GF-D8 (cell line): Measurements from ENCODE around the gene KCNS3.

ENCODE experiments used
- DNase-seq: peaks from one replicate; lab custom pipeline; 2025; lab: John Stamatoyannopoulos, UW

The KCNS3 gene, protein sequence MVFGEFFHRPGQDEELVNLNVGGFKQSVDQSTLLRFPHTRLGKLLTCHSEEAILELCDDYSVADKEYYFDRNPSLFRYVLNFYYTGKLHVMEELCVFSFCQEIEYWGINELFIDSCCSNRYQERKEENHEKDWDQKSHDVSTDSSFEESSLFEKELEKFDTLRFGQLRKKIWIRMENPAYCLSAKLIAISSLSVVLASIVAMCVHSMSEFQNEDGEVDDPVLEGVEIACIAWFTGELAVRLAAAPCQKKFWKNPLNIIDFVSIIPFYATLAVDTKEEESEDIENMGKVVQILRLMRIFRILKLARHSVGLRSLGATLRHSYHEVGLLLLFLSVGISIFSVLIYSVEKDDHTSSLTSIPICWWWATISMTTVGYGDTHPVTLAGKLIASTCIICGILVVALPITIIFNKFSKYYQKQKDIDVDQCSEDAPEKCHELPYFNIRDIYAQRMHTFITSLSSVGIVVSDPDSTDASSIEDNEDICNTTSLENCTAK

DNA sequence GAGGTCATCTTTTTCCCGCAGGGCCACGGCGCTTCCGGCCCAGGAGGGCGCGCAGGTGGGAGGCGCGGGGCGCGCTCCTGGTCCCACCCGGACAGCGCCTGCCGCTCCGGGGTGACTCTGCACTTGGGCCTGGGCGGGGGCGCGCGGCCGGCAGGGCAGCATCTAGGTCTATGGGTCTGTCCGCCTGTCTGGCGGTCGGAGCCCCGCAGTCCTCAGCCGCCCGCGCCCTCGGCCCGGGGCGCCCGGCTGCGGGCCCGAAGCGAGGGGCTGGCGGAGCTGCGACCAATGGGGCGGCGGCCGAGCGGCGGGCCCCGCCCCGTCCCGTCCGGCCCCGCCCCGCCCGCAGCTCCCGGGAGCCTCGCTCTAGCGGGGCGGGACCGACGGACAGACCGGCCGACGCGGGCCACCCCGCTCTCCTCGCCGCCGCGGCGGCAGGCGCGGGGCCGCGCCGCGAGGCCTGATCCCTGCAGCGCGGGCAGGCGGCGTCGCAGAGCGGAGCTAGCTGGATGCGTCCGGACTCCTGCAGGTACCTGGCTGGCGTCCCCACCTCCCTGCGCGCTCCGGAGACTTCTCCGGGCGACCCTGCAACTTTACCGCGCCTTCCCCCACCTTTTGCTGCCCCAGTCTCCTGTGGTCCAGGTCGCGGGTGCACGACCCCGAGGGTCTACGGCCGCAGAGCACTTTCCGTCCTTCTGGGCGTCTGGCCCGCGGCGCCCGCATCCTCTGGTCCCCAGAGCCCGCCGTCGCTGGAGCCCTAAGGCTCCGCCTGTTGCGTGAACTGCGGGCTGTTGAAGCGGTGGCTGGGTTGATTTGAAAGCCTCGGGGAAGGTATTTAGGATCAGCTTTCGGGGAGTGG is at the start of gene KCNS3:
TSS of gene KCNS3 (plus strand) at position 387 of the 856 bp plus-strand sequence. CDS start 52,342 bp downstream, outside the sequence.
- DNase-seq, result no peak

DNA sequence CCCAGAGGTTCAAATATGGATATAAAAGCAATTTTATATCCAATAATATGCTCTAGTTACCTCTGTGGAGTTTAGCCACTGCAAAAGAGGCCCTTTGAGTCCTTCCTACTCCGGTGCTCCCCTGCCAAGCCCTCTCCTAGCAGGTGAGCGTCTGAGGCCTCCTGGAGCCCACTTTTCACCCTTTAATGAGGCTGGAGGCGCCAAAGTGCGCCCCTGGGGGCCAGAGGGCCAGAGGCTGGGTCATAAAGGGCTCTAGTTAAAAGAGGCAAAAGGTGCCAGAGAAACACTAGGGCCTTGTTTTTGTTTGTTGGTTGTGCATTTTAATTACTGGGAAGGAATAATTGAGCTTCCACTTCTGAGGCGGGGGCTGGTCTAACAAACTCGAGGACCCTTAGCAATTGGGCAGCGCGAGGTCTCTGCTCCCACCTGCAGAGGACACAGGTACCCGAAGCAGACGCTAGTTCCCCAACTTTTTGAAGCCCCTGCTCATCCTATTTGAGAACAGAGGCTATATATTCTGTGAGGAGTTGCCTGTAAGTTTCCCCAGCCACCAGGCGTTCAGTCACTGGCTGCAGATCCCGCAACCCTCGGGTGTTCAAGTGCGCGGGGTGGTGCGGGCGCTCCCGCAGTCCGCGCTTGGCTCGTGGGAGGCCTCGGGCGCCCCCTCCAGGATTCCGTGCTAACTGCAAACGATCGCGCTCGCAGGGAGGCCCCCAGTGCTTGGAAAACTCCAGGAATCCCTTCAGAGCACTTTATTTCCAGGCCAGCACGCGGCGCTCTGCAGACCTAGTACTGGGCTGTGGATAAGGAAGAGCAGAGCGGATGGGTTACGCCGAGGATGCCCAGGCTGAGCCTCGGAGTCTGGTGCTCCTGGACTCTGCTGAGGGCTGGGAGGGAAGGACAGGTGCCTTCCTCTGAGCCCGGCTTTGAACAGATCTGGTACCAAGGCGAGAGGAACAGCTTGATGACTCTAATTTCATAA is 48.1 kb upstream of the KCNS3 start:
- DNase-seq, result no peak

DNA sequence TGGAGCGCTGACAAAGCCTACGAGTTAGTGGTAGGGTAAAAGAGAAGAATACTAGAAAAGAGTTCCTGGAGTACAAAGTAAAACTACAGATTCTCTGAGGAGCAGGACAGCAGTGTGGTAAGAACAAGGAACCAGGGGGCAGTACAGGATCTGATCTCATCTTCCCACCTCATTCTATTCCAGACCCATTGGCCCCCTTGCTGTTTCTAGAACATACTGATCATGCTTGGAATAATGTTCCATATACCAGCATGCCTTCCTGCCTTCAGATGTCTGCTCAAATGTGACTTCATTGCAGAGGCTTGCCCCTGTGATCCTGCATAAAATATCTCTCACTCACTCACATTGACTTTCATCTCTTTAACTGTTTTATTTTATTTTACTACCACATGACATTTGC is 43.0 kb upstream of the KCNS3 start:
- DNase-seq, result no peak

DNA sequence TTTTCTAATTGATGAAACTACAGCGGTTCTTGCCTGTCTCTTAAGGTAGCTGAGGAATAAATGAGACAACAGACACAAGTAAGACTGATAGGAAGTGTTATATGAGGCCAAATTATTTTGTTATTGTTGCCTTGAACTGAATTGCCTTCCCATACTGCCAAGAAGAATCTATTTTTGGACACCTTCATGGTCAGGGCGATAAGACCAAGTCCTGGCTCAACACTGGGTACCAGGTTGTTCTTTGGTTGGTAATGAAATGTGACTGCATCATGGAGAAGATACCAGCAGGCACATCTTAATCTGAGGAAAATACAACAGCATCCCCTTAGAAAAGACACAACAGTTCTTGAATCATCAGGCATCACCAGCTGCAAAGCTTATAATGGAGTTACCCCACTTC is 38.5 kb upstream of the KCNS3 start:
- DNase-seq, result no peak

DNA sequence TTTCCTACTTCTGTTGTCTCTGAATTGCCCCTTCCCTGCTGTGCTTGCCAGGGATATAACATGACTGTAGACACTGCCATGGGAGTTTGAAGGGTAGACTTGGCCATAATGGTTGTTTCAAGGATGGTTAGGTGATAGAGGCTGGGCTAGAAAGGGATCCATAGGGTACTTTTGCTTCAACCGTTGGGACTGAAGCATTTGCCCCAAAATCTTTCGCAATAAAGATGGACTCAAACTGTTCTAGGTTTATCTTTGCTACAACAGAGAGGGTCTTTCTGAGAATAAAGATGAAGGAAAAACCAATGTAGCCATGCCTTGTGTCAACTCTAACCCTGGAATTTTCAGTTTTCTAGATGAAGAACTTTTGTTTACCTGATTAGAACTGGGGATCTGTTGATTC is 35.0 kb upstream of the KCNS3 start:
- no peak for DNase-seq

DNA sequence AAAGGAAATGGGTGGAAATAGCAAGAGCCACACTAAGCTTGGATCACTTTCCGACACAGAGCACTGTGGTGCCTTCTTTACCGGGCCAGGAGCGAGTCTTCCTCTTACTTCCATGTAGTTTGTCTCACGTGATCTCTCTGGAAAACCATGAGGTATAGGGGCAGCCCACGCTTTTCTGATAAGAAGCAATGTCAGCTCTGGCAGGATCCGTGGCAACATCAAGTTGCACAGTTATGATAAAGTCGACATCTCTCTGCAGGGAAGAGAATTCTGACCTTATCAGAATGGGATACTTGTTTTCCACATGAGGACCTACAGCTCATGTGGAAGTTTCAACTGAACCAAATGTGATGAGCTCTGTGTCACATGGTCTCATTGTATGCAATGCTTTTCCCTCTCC is 32.7 kb upstream of the KCNS3 start:
- DNase-seq, result no peak

DNA sequence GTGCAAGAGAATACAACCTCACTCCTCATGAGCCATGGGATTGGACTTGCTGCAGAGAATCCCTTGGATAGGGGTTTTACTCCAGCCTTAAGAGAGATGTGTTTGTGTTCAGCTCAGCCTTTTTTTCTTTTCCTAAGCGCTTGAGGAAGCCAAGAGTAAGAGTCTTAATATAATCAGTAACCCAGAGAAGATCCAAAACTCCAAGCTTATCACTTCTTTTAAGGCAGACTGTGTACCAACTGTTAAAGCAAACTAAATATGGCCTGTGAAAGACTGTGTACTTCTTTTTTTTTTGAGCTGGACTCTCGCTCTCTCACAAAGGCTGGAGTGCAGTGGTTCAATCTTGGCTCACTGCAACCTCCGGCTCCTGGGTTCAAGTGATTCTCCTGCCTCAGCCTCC is 31.8 kb upstream of the KCNS3 start:
- no peak for DNase-seq

DNA sequence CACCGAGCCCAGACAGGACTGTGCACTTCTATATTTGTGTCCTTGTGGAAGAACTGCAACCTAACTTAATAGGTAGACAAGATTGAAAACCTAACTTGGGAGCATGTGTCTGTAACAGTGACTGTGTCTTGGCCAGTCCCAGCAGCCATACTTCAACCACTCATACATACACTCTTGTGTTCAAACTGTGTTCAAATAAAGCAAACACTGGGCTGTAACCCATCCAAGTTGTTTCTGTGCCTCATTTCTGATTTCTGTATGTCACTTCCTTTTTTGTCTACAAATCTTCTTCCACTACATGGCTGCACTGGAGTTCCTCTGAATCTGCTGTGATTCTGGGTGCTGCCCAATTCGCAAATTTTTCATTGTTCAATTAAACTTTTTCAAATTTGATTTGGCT is 31.2 kb upstream of the KCNS3 start:
- no peak for DNase-seq

DNA sequence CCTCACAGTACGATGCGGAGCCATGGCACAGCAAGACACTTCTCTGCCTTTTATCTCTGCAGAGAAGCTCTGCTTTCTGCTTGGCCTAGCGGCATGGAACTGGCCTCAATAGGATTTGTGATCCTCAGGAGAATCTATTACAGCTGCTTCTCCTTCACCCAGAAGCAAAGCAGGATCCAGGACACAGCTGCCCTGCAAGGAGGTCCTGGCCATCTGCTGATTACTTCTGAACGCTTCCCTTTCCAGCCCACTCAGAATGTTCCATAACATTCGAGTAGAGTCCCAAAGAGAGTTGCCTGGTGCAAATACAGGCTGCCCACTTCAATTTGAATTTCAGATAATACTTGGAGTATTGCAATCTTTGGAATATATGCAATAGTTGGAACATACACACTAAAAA is 29.2 kb upstream of the KCNS3 start:
- no peak for DNase-seq

DNA sequence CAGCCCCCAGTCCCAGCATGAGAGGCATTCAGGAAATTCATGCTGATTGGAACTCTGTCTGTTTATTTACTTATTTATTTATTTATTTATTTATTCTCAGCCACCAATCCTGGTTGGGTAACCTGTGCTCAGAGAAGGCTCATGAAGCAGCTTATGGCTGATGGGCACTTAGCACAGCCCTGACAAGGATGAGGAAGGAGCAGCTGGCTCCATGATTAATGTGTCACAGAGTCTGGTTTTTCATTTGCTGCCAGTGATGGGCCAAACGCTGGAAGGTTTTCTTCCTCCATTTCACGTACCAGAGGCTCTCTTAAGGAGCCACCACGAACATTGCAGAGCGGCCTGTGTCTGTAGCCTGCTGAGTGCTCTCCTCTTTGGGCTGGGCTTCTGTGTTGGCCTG is 28.3 kb upstream of the KCNS3 start:
- no peak for DNase-seq

DNA sequence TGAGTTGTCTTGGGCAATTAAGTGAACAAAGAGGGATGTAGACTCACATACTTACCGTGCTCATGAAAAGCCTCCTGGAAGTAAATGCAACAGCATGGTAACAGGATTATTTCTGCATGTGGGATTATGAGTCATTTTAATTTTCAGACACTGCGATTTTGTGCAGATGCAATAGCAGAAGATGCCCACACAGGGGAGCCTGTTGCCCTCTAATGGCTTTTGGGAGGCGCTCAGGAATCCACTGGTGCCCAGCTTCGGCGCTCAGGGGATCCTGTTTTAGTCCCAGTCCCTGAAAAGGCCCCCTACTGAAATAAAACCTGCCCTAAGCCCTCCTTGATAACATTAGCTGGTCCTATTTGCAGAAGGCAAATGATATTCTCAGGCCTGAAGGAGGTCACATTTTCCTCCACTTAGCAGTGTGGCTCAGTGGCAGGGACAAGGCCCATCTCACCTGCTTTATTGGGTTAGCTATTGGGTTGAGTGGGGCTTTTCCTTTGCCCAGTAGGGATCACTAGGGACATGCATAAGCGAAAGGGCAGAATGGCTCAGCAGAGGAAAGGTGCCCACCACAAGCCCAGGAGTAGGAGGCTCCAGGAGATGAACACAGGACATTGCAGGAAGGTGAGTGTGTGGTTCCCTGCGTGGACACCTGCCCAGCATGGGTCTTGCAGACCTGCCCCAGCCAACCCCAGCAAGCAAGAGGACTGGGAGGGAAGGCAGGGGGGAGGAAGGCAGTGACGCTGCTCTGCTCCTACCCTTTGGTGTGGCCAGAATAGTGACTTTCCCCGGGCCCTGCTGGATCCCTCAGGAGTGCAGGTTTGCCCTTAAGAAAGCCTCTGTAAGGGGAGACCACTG is 26.5 kb upstream of the KCNS3 start:
- DNase-seq, result no peak

DNA sequence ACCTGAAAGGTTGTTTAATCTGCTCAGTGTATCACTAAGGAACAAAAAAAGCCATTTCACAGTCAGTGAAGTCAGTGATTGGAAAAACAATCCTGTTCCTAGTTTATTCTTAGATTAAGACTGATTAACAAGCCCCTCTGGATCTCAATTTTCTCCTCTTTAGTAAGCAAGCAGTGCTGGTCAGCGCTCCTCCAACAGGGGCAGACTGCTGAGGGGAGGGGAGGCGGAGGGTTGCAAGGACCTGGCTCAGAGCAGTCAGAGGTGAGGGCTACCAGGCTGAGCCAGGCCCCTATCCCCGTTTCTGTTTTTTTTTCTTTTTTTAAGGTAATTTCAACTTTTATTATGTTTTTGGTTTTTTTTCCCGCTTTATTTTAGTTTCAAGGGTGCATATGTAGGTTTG is 24.7 kb upstream of the KCNS3 start:
- no peak for DNase-seq

DNA sequence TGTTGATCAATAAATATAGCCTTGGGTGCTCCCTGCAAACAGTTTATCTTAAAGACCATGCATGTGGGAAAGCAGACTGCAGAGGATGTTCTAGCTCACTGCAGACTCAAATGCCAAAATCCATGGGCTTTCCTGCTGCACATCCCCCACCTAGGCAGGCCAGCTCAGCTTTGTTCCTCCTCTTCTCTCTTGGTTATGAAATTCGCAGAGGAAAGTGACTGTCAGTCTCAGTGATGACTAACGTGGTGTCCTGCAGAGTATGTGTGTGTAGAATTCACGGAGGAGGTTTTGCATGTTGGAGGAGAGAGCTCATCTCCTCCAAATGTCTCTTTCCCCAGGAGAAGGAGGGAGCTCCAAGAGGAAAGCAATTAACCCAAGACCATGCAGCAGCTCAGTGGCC is 21.4 kb upstream of the KCNS3 start:
- no peak for DNase-seq

DNA sequence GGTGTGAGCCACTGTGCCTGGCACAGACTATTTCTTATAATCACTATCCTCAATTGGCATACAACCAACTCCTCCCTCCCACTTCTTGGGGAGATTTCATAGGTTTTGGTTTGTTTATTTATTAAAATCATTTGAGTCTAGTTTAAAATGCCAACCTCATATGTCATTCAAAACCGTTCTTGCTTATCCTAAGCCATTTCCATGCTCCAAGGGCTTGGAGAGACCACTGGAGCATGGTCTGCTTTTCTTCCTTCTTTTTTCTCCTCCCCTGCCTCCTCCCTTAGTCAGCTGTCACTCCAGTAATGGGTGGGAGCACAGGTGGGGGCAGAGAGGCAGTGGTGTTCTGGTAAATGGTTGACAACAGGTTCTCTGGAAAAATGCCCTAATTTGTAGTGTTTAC is 20.4 kb upstream of the KCNS3 start:
- DNase-seq, result no peak

DNA sequence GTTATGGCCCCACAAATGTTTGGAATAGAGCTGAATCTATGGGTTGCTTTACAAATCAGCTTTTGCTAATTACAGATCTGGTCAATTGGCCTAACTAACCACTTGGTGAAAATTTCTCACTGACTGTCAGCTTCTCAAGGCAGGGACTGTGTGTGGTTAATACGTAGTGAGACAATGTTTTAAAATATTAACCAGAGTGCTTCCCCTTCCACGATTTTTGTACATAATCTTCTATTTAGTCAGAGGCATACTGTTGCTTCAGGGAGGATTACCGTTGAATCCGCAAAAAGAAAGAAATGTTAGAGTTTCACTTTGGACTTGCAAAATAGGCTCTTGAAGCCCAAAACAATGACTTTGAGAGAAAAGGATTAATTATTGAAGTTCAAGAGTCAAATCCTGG is 14.9 kb upstream of the KCNS3 start:
- DNase-seq, result no peak

DNA sequence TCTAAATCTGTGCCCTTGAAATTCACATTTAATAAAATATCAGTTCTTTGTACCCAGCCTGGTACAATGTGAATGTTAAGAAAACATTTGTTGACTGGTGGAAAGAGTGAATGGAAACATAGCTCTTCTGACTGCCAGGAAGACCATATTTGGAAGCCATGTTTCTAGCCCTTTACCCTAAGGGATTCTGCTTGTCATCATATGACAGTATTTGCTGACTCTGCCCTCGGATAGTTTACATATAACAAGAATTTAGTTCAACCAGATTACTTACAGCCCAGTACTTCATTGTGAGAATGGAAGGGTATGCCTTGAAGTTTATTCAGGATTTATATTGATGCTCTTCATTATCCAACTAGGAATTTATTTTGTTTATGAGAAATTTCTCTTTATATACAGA is 13.8 kb upstream of the KCNS3 start:
- DNase-seq, result no peak

DNA sequence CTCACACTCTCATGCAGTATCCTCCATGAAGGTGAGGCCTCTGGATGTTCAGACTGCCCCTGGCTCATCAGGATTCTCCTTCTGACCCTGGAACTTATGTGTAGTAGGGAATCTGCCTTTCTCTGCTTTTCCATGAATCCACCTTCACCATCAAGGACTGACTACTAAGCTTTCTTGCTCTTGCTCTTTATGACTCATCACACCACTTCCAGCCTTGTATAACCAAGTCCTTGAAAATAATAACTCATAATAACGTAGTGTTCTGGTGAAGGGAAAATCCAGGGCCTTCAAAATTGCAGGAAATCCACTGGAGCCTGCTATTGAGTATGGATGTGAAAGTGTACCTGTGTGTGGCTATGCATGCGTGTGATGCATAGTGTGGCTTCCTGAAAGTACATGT is 11.3 kb upstream of the KCNS3 start:
- DNase-seq, result no peak

DNA sequence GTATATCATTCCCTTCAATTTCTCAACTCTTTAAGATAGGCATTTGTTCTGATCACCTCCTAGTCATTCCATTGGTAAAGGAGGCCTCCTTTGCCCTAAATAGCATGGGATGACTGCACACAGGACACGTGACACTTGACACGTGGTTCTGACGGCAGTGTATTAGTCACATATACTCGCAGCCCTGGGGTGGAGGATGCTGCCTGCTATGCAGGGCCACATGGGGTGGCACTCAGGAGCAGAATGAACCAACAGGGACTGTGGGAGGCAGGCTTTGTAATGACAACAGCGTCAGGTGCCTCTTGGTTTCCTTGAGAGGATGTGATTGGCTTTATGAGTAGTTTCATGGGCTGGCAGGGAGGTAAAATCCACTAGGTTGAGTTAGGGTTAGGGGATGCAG is 9.3 kb upstream of the KCNS3 start:
- DNase-seq, result no peak

DNA sequence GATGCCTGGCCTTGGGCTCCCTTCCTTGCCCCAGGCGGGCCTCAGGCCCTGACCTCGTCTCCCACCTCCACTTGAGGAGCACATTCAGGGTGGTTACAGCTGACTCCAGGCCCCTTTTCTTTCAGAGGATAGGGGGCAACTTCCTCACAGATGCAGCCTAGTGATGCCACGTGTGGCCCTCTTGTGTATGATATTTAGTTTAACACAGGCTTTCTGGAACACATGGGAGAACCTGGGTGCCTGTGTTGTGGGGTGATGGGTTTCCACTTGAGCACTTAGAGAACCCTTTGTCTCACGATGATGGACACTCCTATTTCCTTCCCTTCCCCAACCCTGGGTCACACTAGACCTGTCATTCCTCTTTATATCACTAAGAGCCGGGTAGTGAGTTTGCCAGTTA is 6.8 kb upstream of the KCNS3 start:
- DNase-seq, result no peak

DNA sequence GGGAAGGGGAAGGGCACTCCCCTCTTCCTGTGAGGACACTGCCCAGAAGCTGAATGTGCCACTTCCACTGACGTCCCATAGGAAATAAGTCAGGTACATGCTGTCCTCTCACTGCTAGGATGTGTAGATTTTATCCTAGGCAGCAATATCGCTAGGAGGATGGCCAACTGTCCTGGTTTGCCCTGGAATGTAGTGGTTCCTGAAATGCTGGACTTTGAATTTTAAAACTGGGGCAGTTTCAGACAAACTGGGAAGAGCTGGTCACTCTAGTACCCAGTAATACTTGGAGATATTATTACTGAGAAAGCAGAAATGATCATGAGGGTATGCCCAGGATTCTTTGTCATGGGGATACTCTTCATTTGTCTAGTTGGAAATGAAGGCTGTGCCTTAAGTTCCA is 5.4 kb upstream of the KCNS3 start:
- no peak for DNase-seq

DNA sequence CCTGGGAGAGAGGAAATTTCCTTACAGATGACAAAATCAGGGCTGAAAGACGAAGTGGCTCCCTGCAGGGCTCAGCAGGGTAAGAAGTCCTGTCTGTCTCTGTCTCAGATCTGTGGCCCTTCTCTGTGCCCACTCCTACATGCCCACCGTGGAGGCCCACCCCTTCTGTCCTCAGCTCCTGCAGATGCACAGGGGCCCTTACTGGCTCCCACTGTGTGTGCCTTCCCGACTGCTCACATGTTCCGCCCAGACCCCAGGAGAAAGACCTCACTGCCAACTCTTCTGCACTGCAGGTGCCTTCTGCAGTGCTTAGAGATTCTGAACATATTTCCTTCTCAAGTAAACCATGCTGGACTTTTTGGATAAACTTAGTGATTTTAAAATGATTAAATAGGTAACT is 1.9 kb upstream of the KCNS3 start:
- DNase-seq, result no peak
